Activated CD4-positive, alpha-beta T cell treated with anti-CD3 and anti-CD28 coated beads, Interleukin-2, amount 10 ng/mL, durations not matched to agents 7 days and 5 days (primary cell): ENCODE data around the gene NAA50. TPM values are rescaled to one million over a fixed set of nuclear protein-coding genes. Genes with fewer than 3 reads are reported as not detected.
A peak's percentile ranks its signal among the peaks of the same experiment; 100 is the strongest.

Experiments used
- CTCF ChIA-PET: fragments of 350-600 bp; sonication (Branson Sonifier 250); formaldehyde crosslinking; loops from one replicate; lab custom pipeline; 2021; ENCODE audit warnings: antibody characterized with exemption; lab: Charles Lee
- POLR2A ChIA-PET: fragments of 350-600 bp; sonication (Branson Sonifier 250); formaldehyde crosslinking; loops from one replicate; lab custom pipeline; 2021; ENCODE audit warnings: antibody characterized with exemption; lab: Charles Lee
- DNase-seq: peaks from one replicate; pipeline ENCODE4 v3.0.0-alpha.2; 2020
- H3K27ac Mint-ChIP-seq: one replicate; pipeline ENCODE4 v1.8.0; 2021; ENCODE audit warnings: mild to moderate bottlenecking, moderate library complexity, mixed read lengths
- H3K27me3 Mint-ChIP-seq: one replicate; pipeline ENCODE4 v1.8.0; 2021; ENCODE audit warnings: mixed read lengths
- H3K36me3 Mint-ChIP-seq: one replicate; pipeline ENCODE4 v1.8.0; 2021; ENCODE audit warnings: low read depth, mixed read lengths
- H3K4me1 Mint-ChIP-seq: one replicate; pipeline ENCODE4 v1.8.0; 2021; ENCODE audit warnings: mixed read lengths
- H3K4me3 Mint-ChIP-seq: one replicate; pipeline ENCODE4 v1.8.0; 2021; ENCODE audit warnings: mild to moderate bottlenecking, moderate library complexity, mixed read lengths
- H3K9me3 Mint-ChIP-seq: one replicate; pipeline ENCODE4 v1.8.0; 2021; ENCODE audit warnings: mixed read lengths
- total RNA-seq, 2 experiments: library from RNA; stranded (reverse); gene quantifications; one replicate each; pipeline ENCODE4 v1.2.3, GENCODE V29; 2021

The NAA50 gene
- total RNA-seq, 2 experiments from 2014 or later, result 91.4 to 95.2 TPM

- H3K4me3 Mint-ChIP-seq, result no peak overlapping the region
Measured at GRCh38 chr3:113697500-113698090, 48.5 kb downstream of the NAA50 start.

GRCh38 chr3:113696658-113697499, 49.2 kb downstream of the NAA50 start:
- no peaks in the 10 kb centered on the region for H3K27me3 Mint-ChIP-seq
- H3K4me1 Mint-ChIP-seq, result peaks cover 23% of the 10 kb centered on the region
- CTCF ChIA-PET, result no interaction called here
- no peak overlapping the region for H3K4me3 Mint-ChIP-seq
- no peaks in the 10 kb centered on the region for H3K9me3 Mint-ChIP-seq
- no peak overlapping the region for H3K27ac Mint-ChIP-seq
- DNase-seq, result peak; percentile 99
- H3K36me3 Mint-ChIP-seq, result peaks cover 1% of the 10 kb centered on the region
- POLR2A ChIA-PET, result interaction anchor here (1.0 kb wide), 1 partner anchor 34 kb away, joined by 3 read pairs; no protein-coding TSS in a partner anchor

More at GRCh38 chr3:113697500-113698090, 48.5 kb downstream of the NAA50 start:
- ChIA-PET CTCF (interaction anchor here (0.8 to 1.8 kb wide), 2 partner anchors 11 to 37 kb away, joined by 3 to 6 read pairs; no protein-coding TSS in a partner anchor), POLR2A (no interaction called here)
- Mint-ChIP-seq H3K27ac (no peak overlapping the region), H3K4me1 (peaks cover 23% of the 10 kb centered on the region), H3K36me3 (peaks cover 1% of the 10 kb centered on the region), H3K9me3 (no peaks in the 10 kb centered on the region), H3K27me3 (no peaks in the 10 kb centered on the region)
- DNase-seq, result no peak

GRCh38 chr3:113695786-113696645, 50.0 kb downstream of the NAA50 start, which contains the start of gene USF3:
Gene USF3, minus strand, starts transcription at chr3:113696642. Its CDS starts 21,764 bp downstream, at chr3:113674878.
- peaks cover 1% of the 10 kb centered on the region for H3K36me3 Mint-ChIP-seq
- POLR2A ChIA-PET, result interaction anchor here (1.0 kb wide), 1 partner anchor 33 kb away, joined by 3 read pairs; no protein-coding TSS in a partner anchor

GRCh38 chr3:113695431-113695785, 50.6 kb downstream of the NAA50 start:
- ChIA-PET POLR2A (no interaction called here), CTCF (interaction anchor here (0.5 kb wide), 1 partner anchor 90 kb away, joined by 3 read pairs; no protein-coding TSS in a partner anchor)
- Mint-ChIP-seq H3K27me3 (no peaks in the 10 kb centered on the region), H3K4me1 (peaks cover 23% of the 10 kb centered on the region), H3K9me3 (no peaks in the 10 kb centered on the region), H3K27ac (peak overlapping the region; percentile 99), H3K36me3 (peaks cover 1% of the 10 kb centered on the region), H3K4me3 (peak overlapping the region; percentile 99)
- no peak for DNase-seq

More at GRCh38 chr3:113695786-113696645, 50.0 kb downstream of the NAA50 start, which contains the start of gene USF3:
- H3K27ac Mint-ChIP-seq, result peak within 1 kb of the TSS; percentile 99
- H3K9me3 Mint-ChIP-seq, result no peaks in the 10 kb centered on the region
- H3K27me3 Mint-ChIP-seq, result no peaks in the 10 kb centered on the region
- peaks cover 23% of the 10 kb centered on the region for H3K4me1 Mint-ChIP-seq
- DNase-seq, result peak; percentile 85
- H3K4me3 Mint-ChIP-seq, result peak within 1 kb of the TSS; percentile 99
- CTCF ChIA-PET, result interaction anchor here (0.5 kb wide), 1 partner anchor 89 kb away, joined by 3 read pairs; no protein-coding TSS in a partner anchor

GRCh38 chr3:113690482-113690881, 55.6 kb downstream of the NAA50 start:
- H3K4me1 Mint-ChIP-seq, result peaks cover 18% of the 10 kb centered on the region
- POLR2A ChIA-PET, result no interaction called here
- no peak overlapping the region for H3K4me3 Mint-ChIP-seq
- no peaks in the 10 kb centered on the region for H3K27me3 Mint-ChIP-seq
- H3K36me3 Mint-ChIP-seq, result peaks cover 12% of the 10 kb centered on the region
- no peak overlapping the region for H3K27ac Mint-ChIP-seq
- CTCF ChIA-PET, result interaction anchor here (1.4 kb wide), 1 partner anchor 18 kb away, joined by 3 read pairs; no protein-coding TSS in a partner anchor
- DNase-seq, result no peak
- H3K9me3 Mint-ChIP-seq, result peaks cover 4% of the 10 kb centered on the region

GRCh38 chr3:113685956-113686721, 59.9 kb downstream of the NAA50 start:
- H3K4me1 Mint-ChIP-seq, result no peaks in the 10 kb centered on the region
- DNase-seq, result no peak
- no peak overlapping the region for H3K27ac Mint-ChIP-seq
- no peak overlapping the region for H3K4me3 Mint-ChIP-seq
- POLR2A ChIA-PET, result no interaction called here
- no peaks in the 10 kb centered on the region for H3K27me3 Mint-ChIP-seq
- H3K9me3 Mint-ChIP-seq, result peaks cover 18% of the 10 kb centered on the region
- H3K36me3 Mint-ChIP-seq, result peaks cover 29% of the 10 kb centered on the region
- CTCF ChIA-PET, result no interaction called here

GRCh38 chr3:113685124-113685523, 60.9 kb downstream of the NAA50 start:
- POLR2A ChIA-PET, result no interaction called here
- H3K4me1 Mint-ChIP-seq, result no peaks in the 10 kb centered on the region

GRCh38 chr3:113684271-113684819, 61.7 kb downstream of the NAA50 start:
- H3K4me3 Mint-ChIP-seq, result no peak overlapping the region
- DNase-seq, result no peak
- H3K36me3 Mint-ChIP-seq, result peaks cover 29% of the 10 kb centered on the region
- CTCF ChIA-PET, result interaction anchor here (0.6 kb wide), 1 partner anchor 106 kb away, joined by 4 read pairs; no protein-coding TSS in a partner anchor
- POLR2A ChIA-PET, result no interaction called here
- H3K27ac Mint-ChIP-seq, result no peak overlapping the region
- no peaks in the 10 kb centered on the region for H3K4me1 Mint-ChIP-seq
- peaks cover 18% of the 10 kb centered on the region for H3K9me3 Mint-ChIP-seq
- no peaks in the 10 kb centered on the region for H3K27me3 Mint-ChIP-seq

More at GRCh38 chr3:113685124-113685523, 60.9 kb downstream of the NAA50 start:
- Mint-ChIP-seq H3K4me3 (no peak overlapping the region), H3K36me3 (peaks cover 29% of the 10 kb centered on the region), H3K9me3 (peaks cover 18% of the 10 kb centered on the region), H3K27me3 (no peaks in the 10 kb centered on the region), H3K27ac (no peak overlapping the region)
- CTCF ChIA-PET, result interaction anchor here (0.6 kb wide), 1 partner anchor 105 kb away, joined by 4 read pairs; no protein-coding TSS in a partner anchor
- no peak for DNase-seq

GRCh38 chr3:113678773-113679172, 67.3 kb downstream of the NAA50 start:
- POLR2A ChIA-PET, result no interaction called here
- no peak overlapping the region for H3K4me3 Mint-ChIP-seq
- peaks cover 19% of the 10 kb centered on the region for H3K36me3 Mint-ChIP-seq
- H3K27ac Mint-ChIP-seq, result no peak overlapping the region
- peaks cover 1% of the 10 kb centered on the region for H3K9me3 Mint-ChIP-seq
- no peak for DNase-seq
- H3K4me1 Mint-ChIP-seq, result no peaks in the 10 kb centered on the region
- H3K27me3 Mint-ChIP-seq, result no peaks in the 10 kb centered on the region
- CTCF ChIA-PET, result no interaction called here

- Mint-ChIP-seq H3K27ac (no peak overlapping the region), H3K36me3 (peaks cover 17% of the 10 kb centered on the region), H3K4me3 (no peak overlapping the region), H3K4me1 (no peaks in the 10 kb centered on the region), H3K9me3 (no peaks in the 10 kb centered on the region), H3K27me3 (no peaks in the 10 kb centered on the region)
- POLR2A ChIA-PET, result no interaction called here
- CTCF ChIA-PET, result no interaction called here
- DNase-seq, result no peak
Measured at GRCh38 chr3:113677737-113678136, 68.3 kb downstream of the NAA50 start.

GRCh38 chr3:113676261-113676660, 69.8 kb downstream of the NAA50 start:
- H3K27ac Mint-ChIP-seq, result no peak overlapping the region

More at GRCh38 chr3:113676261-113676660, 69.8 kb downstream of the NAA50 start:
- no peak for DNase-seq
- CTCF ChIA-PET, result no interaction called here
- Mint-ChIP-seq H3K4me1 (no peaks in the 10 kb centered on the region), H3K27me3 (no peaks in the 10 kb centered on the region), H3K4me3 (no peak overlapping the region), H3K9me3 (no peaks in the 10 kb centered on the region), H3K36me3 (peaks cover 18% of the 10 kb centered on the region)
- POLR2A ChIA-PET, result no interaction called here
